Motor neuron (in vitro differentiated cells): Measurements from ENCODE around the gene CDCA4. TPM values are rescaled to one million over a fixed set of nuclear protein-coding genes. Genes with fewer than 3 reads are reported as not detected.
A peak's percentile ranks its signal among the peaks of the same experiment; 100 is the strongest.

Experiments used
- ATAC-seq, 8 experiments: fragments of 200-7000 bp; cut with Tn5 transposase; replicated peaks in 6 of 8; 2 replicates each; pipeline ENCODE4 v1.8.0; 2021; ENCODE audit warnings: mild to moderate bottlenecking in 8 of 8, moderate library complexity in 8 of 8
- H3K27ac ChIP-seq, 2 donors: fragments of 250-450 bp; sonication (Bioruptor Pico); 2 replicates each; pipeline ENCODE4 v1.9.0; 2021; ENCODE audit warnings: antibody characterized with exemption in 2 of 2, mild to moderate bottlenecking in 2 of 2, moderate library complexity in 1 of 2
- H3K4me1 ChIP-seq, 2 donors: fragments of 250-450 bp; sonication (Bioruptor Pico); replicated peaks in 1 of 2; 2 replicates each; pipeline ENCODE4 v1.6.1; 2021; ENCODE audit warnings: antibody characterized with exemption in 2 of 2, mild to moderate bottlenecking in 2 of 2, moderate library complexity in 1 of 2
- H3K4me3 ChIP-seq, 5 donors: fragments of 250-450 bp; sonication (Bioruptor Pico); 2 replicates each; pipeline ENCODE4 v1.9.0; 2021; ENCODE audit warnings: antibody characterized with exemption in 5 of 5, mild to moderate bottlenecking in 5 of 5, moderate library complexity in 4 of 5
- WGBS, 10 experiments: fragments of 450-650 bp; shearing (Covaris generic); methylation state at CpG; one replicate each; pipeline ENCODE4 v1.0.0; 2022; 5-methylcytosine and 5-hydroxymethylcytosine counted together
- in situ Hi-C, 9 experiments: fragments of 400-800 bp; cut with MboI; loops; one replicate each; pipeline ENCODE4 v1.15.0; 2021; ENCODE audit warnings: low sequenced_read_pairs in 9 of 9, low pct_unique_long_range_greater_than_20kb in 2 of 9; ENCODE audit not compliant: unreplicated experiment in 9 of 9
- total RNA-seq, 8 experiments: library from RNA; unstranded; fragments of 300-600 nt; gene quantifications; 2 replicates each; pipeline versions ENCODE4 v1.2.3 to v1.2.4, GENCODE V29; 2022

Gene CDCA4
- total RNA-seq, 8 experiments from 2014 or later: 4.9 to 27.0 (median 5.6) TPM

DNA sequence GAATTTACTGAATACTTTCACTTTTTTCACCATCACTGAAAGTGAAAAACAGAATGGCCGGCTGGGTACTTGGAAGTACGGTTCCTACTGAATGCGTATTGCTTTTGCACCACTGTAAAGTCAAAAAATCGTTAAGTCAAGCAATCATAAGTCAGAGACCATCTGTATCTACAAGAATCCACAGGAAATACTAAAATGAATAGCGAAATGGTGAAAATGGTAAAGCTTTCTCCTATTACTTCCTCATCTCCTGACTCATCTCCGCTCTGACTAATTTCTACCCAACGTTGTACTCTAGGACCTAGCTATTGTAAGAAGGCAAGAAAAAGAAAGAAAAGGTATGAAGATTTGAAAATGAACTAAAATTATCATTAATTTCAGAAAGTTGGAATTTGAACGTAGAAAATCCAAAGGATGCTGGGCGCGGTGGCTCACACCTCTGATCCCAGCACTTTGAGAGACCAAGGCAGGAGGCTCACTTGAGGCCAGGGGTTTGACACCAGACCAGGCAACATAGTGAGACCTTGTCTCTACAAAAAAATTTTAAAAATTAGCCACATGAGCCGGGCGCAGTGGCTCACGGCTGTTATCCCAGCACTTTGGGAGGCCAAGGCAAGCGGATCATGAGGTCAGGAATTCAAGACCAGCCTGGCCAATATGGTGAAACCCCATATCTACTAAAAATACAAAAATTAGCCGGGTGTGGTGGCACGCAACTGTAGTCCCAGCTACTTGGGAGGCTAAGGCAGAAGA is 5.3 kb upstream of the CDCA4 start:
- Histone ChIP-seq H3K27ac (no peak overlapping the region), H3K4me3 (no peak overlapping the region), H3K4me1 (peaks cover 16% of the 10 kb centered on the region in 2 donors)
- in situ Hi-C loops: loop anchor here in 1 of 9 experiments (25.0 kb wide), 1 partner anchor 114 kb away; the partner anchor contains the start of gene PLD4
- no peak for ATAC-seq
- 68 to 90% (median 81%) methylated on average over 4 to 14 of the region's 16 CpGs for WGBS, 10 experiments

GRCh38 chr14:105025429-105025828 is 4.5 kb upstream of the CDCA4 start:
- Histone ChIP-seq H3K4me1 (peaks cover 14% of the 10 kb centered on the region in 2 donors), H3K4me3 (no peak overlapping the region), H3K27ac (no peak overlapping the region)
- WGBS, 10 experiments: 93 to 100% (median 98%) methylated on average over 1 to 6 of the region's 6 CpGs; no CpG with 5 or more reads in 4 of the 10 experiments
- in situ Hi-C loops: loop anchor here in 1 of 9 experiments (25.0 kb wide), 1 partner anchor 113 kb away; the partner anchor contains the start of gene PLD4
- no peak for ATAC-seq

- Histone ChIP-seq H3K27ac (no peak overlapping the region), H3K4me3 (no peak overlapping the region), H3K4me1 (peaks cover 13 to 17% of the 10 kb centered on the region in 2 donors)
- in situ Hi-C loops: no loop called here
- 0 to 83% (median 44%) methylated on average over 1 to 3 of the region's 4 CpGs; no CpG with 5 or more reads in 1 of the 10 experiments for WGBS, 10 experiments
- ATAC-seq: peak in 1 of 8 experiments; percentile 1
Observed at GRCh38 chr14:105023791-105024480, 3.1 kb upstream of the CDCA4 start.

DNA sequence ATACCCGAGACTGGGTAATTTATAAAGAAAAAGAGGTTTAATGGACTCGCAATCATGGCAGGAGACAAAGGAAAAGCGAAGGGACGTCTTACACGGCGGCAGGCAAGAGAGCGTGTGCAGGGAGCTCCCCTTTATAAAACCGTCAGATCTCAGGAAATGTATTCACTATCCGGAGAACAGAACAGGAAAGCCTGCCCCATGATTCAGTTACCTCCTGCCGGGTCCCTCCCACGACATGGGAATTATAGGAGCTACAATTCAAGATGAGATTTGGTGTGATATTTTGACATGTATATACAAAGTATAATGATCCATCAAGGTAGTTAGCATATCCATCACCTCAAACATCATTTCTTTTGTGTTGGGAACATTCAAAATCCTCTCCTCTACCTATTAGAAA is 2.3 kb upstream of the CDCA4 start:
- no peak for ATAC-seq
- Histone ChIP-seq H3K4me1 (peaks cover 17 to 18% of the 10 kb centered on the region in 2 donors), H3K27ac (no peak overlapping the region), H3K4me3 (no peak overlapping the region)
- in situ Hi-C loops: no loop called here
- 40 to 93% (median 73%) methylated on average over 1 to 10 of the region's 11 CpGs; no CpG with 5 or more reads in 1 of the 10 experiments for WGBS, 10 experiments

GRCh38 chr14:105022276-105022670 is 1.4 kb upstream of the CDCA4 start:
- no peak for ATAC-seq
- in situ Hi-C loops: no loop called here
- Histone ChIP-seq H3K4me3 (peak overlapping the region in 4 of 5 donors; percentile 58 to 78 (median 65)), H3K4me1 (peaks cover 17 to 18% of the 10 kb centered on the region in 2 donors), H3K27ac (peak overlapping the region in 1 of 2 donors; percentile 72)
- WGBS, 10 experiments: 33 to 100% (median 60%) methylated on average over 1 to 2 of the region's 2 CpGs; no CpG with 5 or more reads in 4 of the 10 experiments

DNA sequence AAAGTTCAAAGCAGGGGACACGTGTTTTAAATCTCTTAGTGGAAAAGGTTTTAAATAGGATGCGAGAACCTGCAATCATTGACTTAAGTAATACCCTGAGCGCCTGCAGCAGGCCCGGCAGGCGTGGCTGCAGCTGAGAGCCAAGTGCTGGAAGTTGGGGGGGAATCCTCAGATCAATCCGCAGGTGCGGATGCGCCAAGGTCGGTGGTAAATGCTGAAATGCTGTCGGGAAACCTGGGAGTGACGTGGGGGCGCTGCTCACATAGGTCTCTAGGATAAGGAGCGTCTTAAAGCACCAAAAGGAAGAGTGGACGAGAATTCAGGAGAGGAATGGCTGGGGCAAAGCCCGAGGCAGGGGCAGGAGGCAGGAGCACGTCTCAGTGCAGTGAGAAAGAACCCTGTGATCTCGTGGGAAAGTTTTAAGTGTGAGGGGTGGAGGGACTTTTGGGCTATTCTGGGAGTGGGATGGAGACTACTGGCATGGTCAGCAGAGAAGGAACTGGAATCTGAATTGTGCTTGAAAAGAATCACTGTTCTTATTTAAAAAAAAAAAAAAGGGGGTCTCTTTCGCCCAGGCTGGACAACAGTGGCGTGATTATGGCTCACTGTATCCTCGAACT is 883 bp upstream of the CDCA4 start:
- H3K27ac ChIP-seq: peak overlapping the region; percentile 64 to 72
- ATAC-seq: peak; percentile 1 to 21 (median 10)
- in situ Hi-C loops: no loop called here
- WGBS, 10 experiments: 0 to 46% (median 11%) methylated on average over 2 to 17 of the region's 20 CpGs
- peaks cover 17 to 18% of the 10 kb centered on the region in 2 donors for H3K4me1 ChIP-seq
- peak overlapping the region; percentile 58 to 78 (median 64) for H3K4me3 ChIP-seq

DNA sequence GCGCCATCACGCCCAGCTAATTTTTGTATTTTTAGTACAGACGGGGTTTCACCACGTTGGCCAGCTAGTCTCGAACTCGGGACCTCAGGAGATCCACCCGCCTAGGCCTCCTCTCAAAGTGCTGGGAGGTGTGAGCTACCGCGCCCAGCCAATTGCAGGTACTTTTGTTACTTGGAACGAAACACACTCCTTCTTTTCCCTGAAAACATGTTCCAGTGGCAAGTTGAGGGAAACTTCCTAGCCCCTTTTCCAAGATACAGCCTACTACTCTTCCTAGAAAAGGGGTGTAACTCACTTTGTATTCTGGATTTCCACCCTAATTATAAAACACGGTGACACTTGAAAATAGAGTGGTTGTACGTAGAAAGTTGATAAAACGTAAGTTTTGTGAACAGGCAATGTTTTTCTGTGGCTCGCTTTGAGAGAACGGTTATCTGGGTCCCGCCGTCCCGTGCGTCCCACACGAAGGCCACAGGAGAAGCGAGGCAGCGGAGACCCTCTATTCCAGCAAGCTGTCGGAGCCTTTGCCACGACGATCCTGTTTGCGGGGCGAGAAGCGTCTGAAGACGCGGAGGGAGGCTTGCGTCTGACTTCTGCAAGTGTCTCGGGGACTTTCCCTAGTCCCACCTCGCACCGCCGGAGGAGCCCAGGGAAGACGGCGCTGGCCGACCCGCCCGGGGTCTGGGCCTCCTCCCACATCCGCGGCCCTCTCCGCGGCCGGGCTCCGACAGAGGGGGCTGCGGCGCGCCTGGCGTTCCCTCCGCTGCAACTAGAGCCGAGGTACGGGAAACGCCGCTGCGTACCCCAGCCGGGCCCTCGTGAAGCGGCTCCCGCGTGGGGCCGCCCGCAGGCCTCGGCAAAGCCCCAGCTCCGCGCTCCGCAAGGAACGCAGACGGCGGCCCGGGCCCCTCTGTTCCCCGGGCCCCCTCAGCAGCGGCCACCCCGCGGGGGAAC is 745 bp downstream of the CDCA4 start:
- in situ Hi-C loops: no loop called here
- peak overlapping the region; percentile 41 to 85 for H3K27ac ChIP-seq
- H3K4me1 ChIP-seq: peaks cover 17 to 18% of the 10 kb centered on the region in 2 donors
- peak overlapping the region; percentile 51 to 78 (median 67) for H3K4me3 ChIP-seq
- ATAC-seq: peak in 7 of 8 experiments; percentile 4 to 36 (median 29)
- 0 to 13% (median 5%) methylated on average over 1 to 20 of the region's 75 CpGs; no CpG with 5 or more reads in 2 of the 10 experiments for WGBS, 10 experiments

- Histone ChIP-seq H3K4me1 (peaks cover 17 to 20% of the 10 kb centered on the region in 2 donors), H3K4me3 (no peak overlapping the region), H3K27ac (no peak overlapping the region)
- in situ Hi-C loops: no loop called here
- no peak for ATAC-seq
- 60 to 100% (median 94%) methylated on average over 1 to 2 of the region's 4 CpGs; no CpG with 5 or more reads in 3 of the 10 experiments for WGBS, 10 experiments
Observed at GRCh38 chr14:105018414-105018813, 2.5 kb downstream of the CDCA4 start.

- Histone ChIP-seq H3K27ac (no peak overlapping the region), H3K4me3 (no peak overlapping the region), H3K4me1 (peaks cover 12 to 19% of the 10 kb centered on the region in 2 donors)
- 50 to 100% (median 71%) methylated on average over 1 to 4 of the region's 6 CpGs; no CpG with 5 or more reads in 1 of the 10 experiments for WGBS, 10 experiments
- no peak for ATAC-seq
- in situ Hi-C loops: no loop called here
Observed at GRCh38 chr14:105015905-105016304, 5.0 kb downstream of the CDCA4 start.

DNA sequence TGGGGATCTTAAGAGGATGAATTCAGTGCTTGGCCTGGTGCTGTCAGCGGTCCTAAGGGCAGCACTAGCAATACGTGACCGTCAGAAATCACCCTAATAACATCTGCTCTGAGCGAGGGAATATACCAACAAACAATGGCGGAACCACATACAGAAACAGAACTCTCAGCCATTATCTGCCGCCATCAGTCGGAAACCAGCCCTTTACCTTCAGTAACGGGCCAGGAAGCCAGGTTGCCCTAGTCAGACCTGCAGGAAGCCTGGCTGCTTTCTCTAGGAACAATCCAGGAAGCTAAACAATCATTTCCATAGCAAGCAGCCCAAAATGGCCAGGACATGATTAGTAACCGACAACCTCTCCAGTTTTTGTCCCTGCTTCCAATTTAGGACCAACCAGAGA is 5.6 kb downstream of the CDCA4 start:
- ATAC-seq: no peak
- in situ Hi-C loops: no loop called here
- Histone ChIP-seq H3K4me1 (peaks cover 12 to 19% of the 10 kb centered on the region in 2 donors), H3K27ac (no peak overlapping the region), H3K4me3 (no peak overlapping the region)
- WGBS, 10 experiments: 68 to 91% (median 76%) methylated on average over 3 to 7 of the region's 9 CpGs; no CpG with 5 or more reads in 3 of the 10 experiments

- no peak overlapping the region for H3K27ac ChIP-seq
- in situ Hi-C loops: no loop called here
Observed at GRCh38 chr14:105014631-105015030, 6.3 kb downstream of the CDCA4 start.

GRCh38 chr14:105014032-105014431 is 6.9 kb downstream of the CDCA4 start:
- WGBS, 10 experiments: 69 to 86% (median 82%) methylated on average over 1 to 7 of the region's 9 CpGs; no CpG with 5 or more reads in 6 of the 10 experiments
- in situ Hi-C loops: no loop called here
- Histone ChIP-seq H3K27ac (no peak overlapping the region), H3K4me3 (no peak overlapping the region), H3K4me1 (peaks cover 5 to 9% of the 10 kb centered on the region in 2 donors)
- no peak for ATAC-seq

More at GRCh38 chr14:105014631-105015030, 6.3 kb downstream of the CDCA4 start:
- ATAC-seq: no peak
- Histone ChIP-seq H3K4me1 (peaks cover 11 to 15% of the 10 kb centered on the region in 2 donors), H3K4me3 (no peak overlapping the region)
- 53 to 82% (median 67%) methylated on average over 1 to 4 of the region's 4 CpGs; no CpG with 5 or more reads in 4 of the 10 experiments for WGBS, 10 experiments
